Prostate gland (tissue), 2 donors: ENCODE data around the gene TMEM39A.

Experiments used
- POLR2A ChIP-seq: fragments of 450-650 bp; IDR thresholded peaks from one replicate; pipeline ENCODE4 v1.6.1; 2016; ENCODE audit warnings: antibody characterized with exemption, mild to moderate bottlenecking
- TF ChIP-seq, protein P1 (sequence below), 4 experiments: fragments of 200-600 bp in 2 of 4; fragments of 450-650 bp in 2 of 4; sonication (generic) in 2 of 4; IDR thresholded peaks; 1 replicate in 3 of 4; 2 replicates in 1 of 4; pipeline ENCODE4 v1.5.1; 2016 to 2019; ENCODE audit warnings: antibody characterized with exemption in 4 of 4, mild to moderate bottlenecking in 2 of 4, moderate library complexity in 2 of 4

DNA sequence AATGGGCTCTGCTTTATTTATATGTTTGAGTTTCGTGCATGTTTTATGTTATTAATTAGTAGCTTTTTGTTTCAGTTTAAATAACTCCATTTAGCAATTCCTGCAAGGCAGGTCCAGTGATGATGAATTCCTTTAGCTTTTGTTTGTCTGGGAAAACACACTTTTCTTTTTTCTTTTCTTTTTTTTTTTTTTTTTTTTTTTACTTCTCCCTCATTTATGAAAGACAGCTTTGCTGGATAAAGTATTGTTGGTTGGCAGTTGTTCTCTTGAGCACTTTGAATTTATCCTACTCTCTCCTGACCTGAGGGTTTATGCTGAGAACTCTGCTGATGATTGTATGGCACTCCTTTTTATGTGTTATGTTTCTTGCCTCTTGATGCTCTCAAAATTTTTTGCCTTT is 35.7 kb downstream of the TMEM39A start:
- TF ChIP-seq, protein P1, sequence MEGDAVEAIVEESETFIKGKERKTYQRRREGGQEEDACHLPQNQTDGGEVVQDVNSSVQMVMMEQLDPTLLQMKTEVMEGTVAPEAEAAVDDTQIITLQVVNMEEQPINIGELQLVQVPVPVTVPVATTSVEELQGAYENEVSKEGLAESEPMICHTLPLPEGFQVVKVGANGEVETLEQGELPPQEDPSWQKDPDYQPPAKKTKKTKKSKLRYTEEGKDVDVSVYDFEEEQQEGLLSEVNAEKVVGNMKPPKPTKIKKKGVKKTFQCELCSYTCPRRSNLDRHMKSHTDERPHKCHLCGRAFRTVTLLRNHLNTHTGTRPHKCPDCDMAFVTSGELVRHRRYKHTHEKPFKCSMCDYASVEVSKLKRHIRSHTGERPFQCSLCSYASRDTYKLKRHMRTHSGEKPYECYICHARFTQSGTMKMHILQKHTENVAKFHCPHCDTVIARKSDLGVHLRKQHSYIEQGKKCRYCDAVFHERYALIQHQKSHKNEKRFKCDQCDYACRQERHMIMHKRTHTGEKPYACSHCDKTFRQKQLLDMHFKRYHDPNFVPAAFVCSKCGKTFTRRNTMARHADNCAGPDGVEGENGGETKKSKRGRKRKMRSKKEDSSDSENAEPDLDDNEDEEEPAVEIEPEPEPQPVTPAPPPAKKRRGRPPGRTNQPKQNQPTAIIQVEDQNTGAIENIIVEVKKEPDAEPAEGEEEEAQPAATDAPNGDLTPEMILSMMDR (IDR thresholded peaks at IDR 0.05): no peak
- TF ChIP-seq POLR2A: no peak
